DOHH2 (cell line): ENCODE measurements around the gene PDE6C.

Source experiments
- H3F3A ChIP-seq: fragments of 200-600 bp; sonication (generic), shearing (Covaris generic); 2 replicates; pipeline ENCODE4 v1.6.0; 2016; ENCODE audit warnings: antibody characterized with exemption, mild to moderate bottlenecking; ENCODE audit not compliant: control insufficient read depth, insufficient read depth
- H3K27ac ChIP-seq: fragments of 200-600 bp; sonication (generic); 2 replicates; pipeline ENCODE4 v1.5.1; 2014; ENCODE audit warnings: low read depth, mild to moderate bottlenecking, low read length, moderate library complexity
- H3K27me3 ChIP-seq: fragments of 200-600 bp; sonication (generic); 2 replicates; pipeline ENCODE4 v1.6.1; 2014; ENCODE audit warnings: mild to moderate bottlenecking, low read length, mixed read lengths; ENCODE audit not compliant: control insufficient read depth
- H3K36me3 ChIP-seq: fragments of 200-600 bp; sonication (generic); 2 replicates; pipeline ENCODE4 v1.6.1; 2014; ENCODE audit warnings: mild to moderate bottlenecking, low read length, moderate library complexity, mixed read lengths; ENCODE audit not compliant: control insufficient read depth
- H3K4me1 ChIP-seq: fragments of 200-600 bp; sonication (generic); 2 replicates; pipeline ENCODE4 v1.6.1; 2014; ENCODE audit warnings: mild to moderate bottlenecking, low read length, mixed read lengths; ENCODE audit not compliant: control insufficient read depth
- H3K4me2 ChIP-seq: fragments of 200-600 bp; sonication (generic); 2 replicates; pipeline ENCODE4 v1.6.0; 2014; ENCODE audit warnings: mild to moderate bottlenecking, low read length, moderate library complexity
- H3K4me3 ChIP-seq: fragments of 200-600 bp; sonication (generic); 2 replicates; pipeline ENCODE4 v1.5.1; 2014; ENCODE audit warnings: mild to moderate bottlenecking, low read length, mixed read lengths
- H3K79me2 ChIP-seq: fragments of 200-600 bp; sonication (generic); 2 replicates; pipeline ENCODE4 v1.6.1; 2014; ENCODE audit warnings: mild to moderate bottlenecking, low read length, mixed read lengths; ENCODE audit not compliant: control insufficient read depth
- H3K9me2 ChIP-seq: fragments of 200-600 bp; sonication (generic); replicated peaks from 2 replicates; pipeline ENCODE4 v1.6.1; 2014; ENCODE audit warnings: mild to moderate bottlenecking, low read length, mixed read lengths; ENCODE audit not compliant: control insufficient read depth
- H3K9me3 ChIP-seq: fragments of 200-600 bp; sonication (generic); 2 replicates; pipeline ENCODE4 v1.6.1; 2014; ENCODE audit warnings: antibody characterized with exemption, low read length, mixed read lengths; ENCODE audit not compliant: control insufficient read depth, insufficient read depth
- H4K20me1 ChIP-seq: fragments of 200-600 bp; sonication (generic); 2 replicates; pipeline ENCODE4 v1.6.0; 2014; ENCODE audit warnings: low read depth, mild to moderate bottlenecking, antibody characterized with exemption, low read length, moderate library complexity; ENCODE audit not compliant: control insufficient read depth, insufficient read depth
- CTCF ChIP-seq: fragments of 200-600 bp; sonication (generic); IDR thresholded peaks from one replicate; pipeline ENCODE4 v1.5.1; 2014; ENCODE audit warnings: antibody characterized with exemption, mild to moderate bottlenecking, low read depth, low read length; ENCODE audit not compliant: poor library complexity, severe bottlenecking
- EZH2phosphoT487 ChIP-seq: fragments of 200-600 bp; sonication (generic); IDR thresholded peaks from 2 replicates; pipeline ENCODE4 v1.6.1; 2017; ENCODE audit warnings: borderline replicate concordance, mild to moderate bottlenecking, antibody characterized with exemption, low read length, moderate library complexity, mixed read lengths

Gene PDE6C

GRCh38 chr10:93678386-93678785 lies 66.0 kb downstream of the PDE6C start:
- Histone ChIP-seq H3K9me2 (no peaks in the 10 kb centered on the region), H3K27me3 (no peaks in the 10 kb centered on the region), H3K79me2 (no peaks in the 10 kb centered on the region), H3K9me3 (no peaks in the 10 kb centered on the region), H3K27ac (no peak overlapping the region), H3F3A (0 out of 2 replicates have a peak, but pooled peaks cover 6% of the 10 kb centered on the region), H3K4me3 (no peak overlapping the region), H4K20me1 (no peaks in the 10 kb centered on the region), H3K36me3 (peaks cover 65% of the 10 kb centered on the region), H3K4me2 (no peak overlapping the region), H3K4me1 (no peaks in the 10 kb centered on the region)
- TF ChIP-seq EZH2phosphoT487 (no peak), CTCF (no peak)

GRCh38 chr10:93678805-93679587 lies 66.7 kb downstream of the PDE6C start:
- Histone ChIP-seq H3K4me2 (no peak overlapping the region), H4K20me1 (no peaks in the 10 kb centered on the region), H3K9me2 (no peaks in the 10 kb centered on the region), H3K9me3 (no peaks in the 10 kb centered on the region), H3K4me3 (no peak overlapping the region), H3K27me3 (no peaks in the 10 kb centered on the region), H3K27ac (no peak overlapping the region), H3K79me2 (no peaks in the 10 kb centered on the region), H3K36me3 (peaks cover 64% of the 10 kb centered on the region), H3K4me1 (no peaks in the 10 kb centered on the region), H3F3A (0 out of 2 replicates have a peak, but pooled peaks cover 6% of the 10 kb centered on the region)
- TF ChIP-seq EZH2phosphoT487: no peak
- no peak for TF ChIP-seq CTCF

GRCh38 chr10:93680412-93681047 lies 68.2 kb downstream of the PDE6C start:
- Histone ChIP-seq H3K36me3 (peaks cover 60% of the 10 kb centered on the region), H3K79me2 (no peaks in the 10 kb centered on the region), H3K9me2 (no peaks in the 10 kb centered on the region), H3K27ac (no peak overlapping the region), H3K4me2 (no peak overlapping the region), H4K20me1 (no peaks in the 10 kb centered on the region), H3F3A (0 out of 2 replicates have a peak, but pooled peaks cover 6% of the 10 kb centered on the region), H3K9me3 (no peaks in the 10 kb centered on the region), H3K4me3 (no peak overlapping the region), H3K27me3 (no peaks in the 10 kb centered on the region), H3K4me1 (no peaks in the 10 kb centered on the region)
- peak; percentile 48 for TF ChIP-seq CTCF
- no peak for TF ChIP-seq EZH2phosphoT487
